Esophagus squamous epithelium (tissue), 5 donors: Measurements from ENCODE around the gene MMP26. TPM values are rescaled to one million over a fixed set of nuclear protein-coding genes. Genes with fewer than 3 reads are reported as not detected.

Source experiments
- DNase-seq: peaks from one replicate; lab custom pipeline; 2025; lab: John Stamatoyannopoulos, UW
- H3K27ac ChIP-seq, 4 donors: fragments of 200-600 bp; sonication (generic); one replicate each; pipeline ENCODE4 v1.5.1; 2016 to 2019; ENCODE audit warnings: mild to moderate bottlenecking in 1 of 4
- H3K27me3 ChIP-seq, 4 donors: fragments of 200-600 bp; sonication (generic); 1 replicate in 3 of 4; 2 replicates in 1 of 4; pipeline versions ENCODE4 v1.5.1 to v1.6.0; 2017 to 2021; ENCODE audit warnings: antibody characterized with exemption in 1 of 4
- H3K36me3 ChIP-seq, 3 donors: fragments of 200-600 bp; sonication (generic); one replicate each; pipeline ENCODE4 v1.5.1; 2016 to 2019
- H3K4me1 ChIP-seq, 3 donors: fragments of 200-600 bp; sonication (generic); one replicate each; pipeline ENCODE4 v1.5.1; 2017 to 2019
- H3K4me3 ChIP-seq, 4 donors: fragments of 200-600 bp; sonication (generic); 1 replicate in 3 of 4; 2 replicates in 1 of 4; pipeline ENCODE4 v1.5.1; 2016 to 2019; ENCODE audit warnings: mild to moderate bottlenecking in 2 of 4, moderate library complexity in 1 of 4
- H3K9me3 ChIP-seq, 3 donors: fragments of 200-600 bp; sonication (generic); one replicate each; pipeline ENCODE4 v1.5.1; 2016 to 2019
- CTCF ChIP-seq, 6 experiments: fragments of 450-650 bp in 4 of 6; fragments of 200-600 bp in 2 of 6; sonication (generic) in 2 of 6; IDR thresholded peaks; one replicate each; pipeline ENCODE4 v1.5.1; 2016 to 2019; ENCODE audit warnings: antibody characterized with exemption in 6 of 6, mild to moderate bottlenecking in 4 of 6, moderate library complexity in 4 of 6
- POLR2A ChIP-seq, 4 donors: fragments of 450-650 bp; IDR thresholded peaks; one replicate each; pipeline ENCODE4 v1.6.1; 2017; ENCODE audit warnings: antibody characterized with exemption in 4 of 4, mild to moderate bottlenecking in 4 of 4, moderate library complexity in 3 of 4
- WGBS, 2 donors: methylation state at CpG; one replicate each; pipeline ENCODE4 v1.1.5; 2018; 5-methylcytosine and 5-hydroxymethylcytosine counted together
- intact Hi-C: fragments of 100-400 bp; cut with DNase I; formaldehyde crosslinking; loops from one replicate; pipeline ENCODE4 v1.15.0; 2022
- total RNA-seq, 4 donors: library from RNA; depleted of rRNA; stranded (reverse); fragments of >200 nt; gene quantifications; one replicate each; pipeline ENCODE4 v1.1.0, GENCODE V29; 2016
- donor health status: DM: yes; HTN: yes; CAD: no.

Gene MMP26
- total RNA-seq: not detected

GRCh38 chr11:4704054-4704789 lies at the start of gene MMP26:
TSS of gene MMP26 (plus strand) at chr11:4704784.
- H3K4me1 ChIP-seq: no peaks in the 10 kb centered on the region
- no peaks in the 10 kb centered on the region for H3K27me3 ChIP-seq
- DNase-seq: no peak
- no peaks in the 10 kb centered on the region for H3K9me3 ChIP-seq
- intact Hi-C loops: no loop called here
- H3K4me3 ChIP-seq: no peak within 1 kb of the TSS
- H3K36me3 ChIP-seq: no peaks in the 10 kb centered on the region
- TF ChIP-seq POLR2A (IDR thresholded peaks at IDR 0.05) (no peak), CTCF (IDR thresholded peaks at IDR 0.05) (no peak)
- no peak within 1 kb of the TSS for H3K27ac ChIP-seq
- WGBS, 2 donors: 32 to 40% methylated on average over 5 of the region's 5 CpGs

- Histone ChIP-seq H3K27me3 (no peaks in the 10 kb centered on the region), H3K4me1 (no peaks in the 10 kb centered on the region), H3K9me3 (no peaks in the 10 kb centered on the region), H3K36me3 (no peaks in the 10 kb centered on the region), H3K4me3 (no peak overlapping the region), H3K27ac (no peak overlapping the region)
- intact Hi-C loops: no loop called here
- DNase-seq: no peak
- WGBS, 2 donors: 58 to 63% methylated on average over 5 of the region's 5 CpGs
- TF ChIP-seq CTCF (IDR thresholded peaks at IDR 0.05) (no peak), POLR2A (IDR thresholded peaks at IDR 0.05) (no peak)
These were observed 45.7 kb upstream of the MMP26 start for GRCh38 chr11:4658629-4659445.

- 75 to 83% methylated on average over 5 to 6 of the region's 6 CpGs for WGBS, 2 donors
- intact Hi-C loops: no loop called here
- H3K9me3 ChIP-seq: no peaks in the 10 kb centered on the region
- no peak for DNase-seq
- H3K36me3 ChIP-seq: no peaks in the 10 kb centered on the region
- H3K4me3 ChIP-seq: no peak overlapping the region
- TF ChIP-seq POLR2A (IDR thresholded peaks at IDR 0.05) (no peak), CTCF (IDR thresholded peaks at IDR 0.05) (no peak)
- no peak overlapping the region for H3K27ac ChIP-seq
- H3K27me3 ChIP-seq: no peaks in the 10 kb centered on the region
- no peaks in the 10 kb centered on the region for H3K4me1 ChIP-seq
These were observed 41.7 kb upstream of the MMP26 start for GRCh38 chr11:4662876-4663275.

GRCh38 chr11:4664183-4664582 lies 40.4 kb upstream of the MMP26 start:
- intact Hi-C loops: no loop called here
- 87 to 90% methylated on average over 3 of the region's 3 CpGs for WGBS, 2 donors

More at GRCh38 chr11:4664183-4664582, 40.4 kb upstream of the MMP26 start:
- no peak for TF ChIP-seq CTCF (IDR thresholded peaks at IDR 0.05)
- TF ChIP-seq POLR2A (IDR thresholded peaks at IDR 0.05): no peak
- Histone ChIP-seq H3K27me3 (no peaks in the 10 kb centered on the region), H3K27ac (no peak overlapping the region), H3K36me3 (no peaks in the 10 kb centered on the region), H3K4me1 (no peaks in the 10 kb centered on the region), H3K9me3 (no peaks in the 10 kb centered on the region), H3K4me3 (no peak overlapping the region)
- DNase-seq: no peak
